ENCODE data around the gene CNOT9.
"Not testable (repeated sequence)": the region's sequence is repeated elsewhere in the genome, so short reads cannot be mapped to it uniquely, and the experiment has no call there.

Gene CNOT9, protein sequence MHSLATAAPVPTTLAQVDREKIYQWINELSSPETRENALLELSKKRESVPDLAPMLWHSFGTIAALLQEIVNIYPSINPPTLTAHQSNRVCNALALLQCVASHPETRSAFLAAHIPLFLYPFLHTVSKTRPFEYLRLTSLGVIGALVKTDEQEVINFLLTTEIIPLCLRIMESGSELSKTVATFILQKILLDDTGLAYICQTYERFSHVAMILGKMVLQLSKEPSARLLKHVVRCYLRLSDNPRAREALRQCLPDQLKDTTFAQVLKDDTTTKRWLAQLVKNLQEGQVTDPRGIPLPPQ

DNA sequence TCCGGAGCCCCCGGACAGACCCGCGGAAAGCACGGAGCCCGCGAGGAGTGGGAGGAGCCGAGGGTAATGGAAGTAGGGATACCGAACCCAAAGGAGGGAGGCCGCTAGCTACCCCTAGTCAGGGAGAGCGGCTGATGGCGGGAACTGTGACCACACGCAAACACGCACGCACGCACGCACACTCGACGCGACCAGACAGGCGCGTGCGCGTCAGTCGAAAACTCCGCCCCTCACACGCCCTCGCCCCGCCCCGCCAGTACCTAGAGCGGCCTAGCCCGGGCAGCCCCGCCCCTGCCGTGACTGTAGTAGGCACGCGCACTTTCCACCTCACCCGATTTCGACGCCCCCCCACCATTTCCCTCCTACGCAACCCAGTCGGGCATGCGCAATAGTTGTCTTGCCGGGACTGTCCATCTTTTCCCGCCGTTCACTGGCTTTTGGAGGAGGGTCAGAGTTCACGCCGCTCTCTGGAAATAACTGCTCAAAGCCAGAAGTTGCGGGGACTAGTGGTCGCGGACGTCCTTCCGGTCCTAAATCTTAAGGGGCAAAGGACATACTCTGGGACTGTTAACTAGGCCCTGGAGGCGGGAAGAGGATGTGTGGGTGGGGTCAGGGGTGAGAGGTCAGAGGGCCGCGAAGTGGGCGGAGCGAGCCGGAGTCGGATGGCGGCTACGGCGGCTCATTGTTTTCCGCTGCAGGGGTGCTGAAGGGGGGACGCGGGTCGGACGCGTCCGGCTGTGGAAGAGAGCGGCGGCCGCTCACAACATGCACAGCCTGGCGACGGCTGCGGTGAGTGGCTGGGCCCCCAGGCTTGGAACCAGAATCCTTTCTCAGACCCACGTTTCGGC lies at the start of gene CNOT9, which contains the start of gene USP37:
Gene CNOT9 (plus strand): TSS at position 650 of the 848 bp plus-strand sequence. CDS start 116 bp downstream, at position 766.
Gene USP37 (minus strand): TSS at position 162 of the 848 bp plus-strand sequence. CDS start 9,698 bp downstream, outside the sequence.
- peak; percentile 98 for DNase-seq (ENCODE audit: low read depth)

DNA sequence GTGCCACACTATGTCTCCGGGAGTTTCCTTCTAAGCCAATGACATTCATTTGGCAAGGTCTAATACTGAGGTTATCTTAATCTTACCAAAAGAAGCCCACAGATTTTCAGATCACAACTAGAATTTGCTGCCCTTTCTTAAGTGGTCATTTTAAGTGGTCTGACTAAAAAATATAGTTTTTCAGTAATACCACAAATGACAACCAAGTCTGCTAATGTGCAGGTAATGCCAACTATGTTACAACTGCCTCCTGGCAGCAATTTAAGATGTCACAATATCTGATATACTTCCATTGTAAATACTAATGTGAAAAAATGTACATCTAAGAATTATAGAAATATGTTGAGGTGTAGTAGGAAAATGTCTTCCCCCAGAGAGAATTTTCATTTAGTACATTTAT lies 49.8 kb upstream of the CNOT9 start:
- no peak for DNase-seq (ENCODE audit: low read depth)

DNA sequence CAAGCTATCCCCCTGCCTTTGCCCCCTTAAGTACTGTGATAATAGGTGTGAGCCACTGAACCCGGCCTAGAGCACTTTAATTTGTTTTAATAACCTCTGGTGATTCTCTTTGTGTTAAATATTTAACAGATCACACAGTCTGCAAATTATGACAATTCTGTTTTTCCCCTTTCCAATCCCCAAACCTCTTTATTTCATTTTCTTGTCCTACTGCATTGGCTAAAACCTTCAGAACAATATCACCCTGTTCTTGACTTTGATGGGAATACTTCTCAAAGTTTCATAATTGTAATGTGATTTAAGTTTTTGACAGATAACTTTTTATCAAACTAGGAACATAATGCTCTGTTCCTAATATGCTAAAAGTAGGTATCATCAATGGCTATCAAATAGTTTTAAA lies 45.0 kb upstream of the CNOT9 start:
- DNase-seq (ENCODE audit: low read depth), result no peak

DNA sequence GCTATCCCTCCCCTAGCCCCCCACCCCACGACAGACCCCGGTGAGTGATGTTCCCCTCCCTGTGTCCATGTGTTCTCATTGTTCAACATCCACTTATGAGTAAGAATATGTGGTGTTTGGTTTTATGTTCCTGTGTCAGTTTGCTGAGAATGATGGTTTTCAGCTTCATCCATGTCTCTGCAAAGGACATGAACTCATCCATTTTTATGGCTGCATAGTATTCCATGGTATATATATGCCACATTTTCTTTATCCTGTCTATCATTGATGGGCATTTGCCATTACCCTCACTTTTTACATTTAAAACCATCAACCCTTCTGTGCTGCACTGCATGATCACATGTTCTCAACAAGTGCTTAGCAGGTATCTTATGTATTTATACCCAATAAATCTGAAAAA lies 40.2 kb upstream of the CNOT9 start:
- not testable (repeated sequence) for DNase-seq (ENCODE audit: low read depth)

DNA sequence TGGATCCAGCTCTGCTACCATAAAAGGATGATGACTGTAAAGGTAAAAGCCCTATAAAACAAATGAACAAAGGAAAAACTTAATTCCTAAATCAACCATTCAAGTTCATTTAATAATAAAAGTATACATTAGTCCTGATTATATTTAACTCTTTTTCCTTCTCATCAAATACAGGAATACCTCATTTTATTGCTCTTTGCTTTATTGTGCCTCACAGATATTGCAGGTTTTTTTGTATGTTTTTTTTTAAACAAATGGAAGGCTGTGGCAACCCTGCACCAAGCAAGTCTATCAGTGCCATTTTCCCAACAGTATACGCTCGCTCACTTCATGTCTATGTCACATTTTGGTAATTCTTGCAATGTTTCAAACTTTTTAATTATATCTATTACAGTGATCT lies 38.6 kb upstream of the CNOT9 start:
- DNase-seq (ENCODE audit: low read depth), result no peak

DNA sequence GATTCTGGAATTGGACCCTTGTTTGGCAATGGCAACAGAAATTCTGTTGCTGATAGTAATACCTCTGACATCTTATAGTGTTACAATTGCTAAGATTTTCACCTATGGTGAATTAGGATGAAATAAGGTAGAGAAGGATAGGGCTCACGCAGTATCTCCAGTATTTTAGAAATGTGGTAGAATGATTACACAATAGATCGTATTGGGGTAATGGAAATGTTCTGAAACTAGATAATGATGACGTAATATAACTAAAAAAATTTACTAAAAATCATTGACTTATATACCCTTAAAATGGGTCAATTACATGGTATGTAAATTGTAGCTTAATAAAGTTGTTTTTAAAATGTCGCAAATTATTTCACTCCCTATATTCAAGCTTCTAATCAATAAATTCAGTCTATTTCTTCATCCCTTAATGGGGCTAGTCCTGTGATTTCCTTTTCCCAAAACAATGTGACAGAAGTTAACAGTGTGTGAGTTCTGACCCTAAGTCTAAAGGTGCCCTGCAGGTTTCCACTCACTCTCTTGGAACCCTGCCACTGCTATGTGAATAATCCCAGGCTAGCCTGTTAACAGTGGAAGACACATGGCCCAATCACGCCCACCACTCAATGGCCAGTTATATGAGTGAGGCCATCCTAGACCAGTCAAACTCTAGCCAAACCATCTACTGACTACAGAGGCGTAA lies 31.7 kb upstream of the CNOT9 start:
- peak; percentile 3 for DNase-seq (ENCODE audit: low read depth)

GRCh38 chr2:218540015-218540414 lies 28.6 kb upstream of the CNOT9 start:
- DNase-seq (ENCODE audit: low read depth), result peak; percentile 59

GRCh38 chr2:218546012-218546411 lies 22.6 kb upstream of the CNOT9 start:
- no peak for DNase-seq (ENCODE audit: low read depth)

- DNase-seq (ENCODE audit: low read depth), result no peak
Observed at GRCh38 chr2:218547511-218547910, 21.1 kb upstream of the CNOT9 start.

DNA sequence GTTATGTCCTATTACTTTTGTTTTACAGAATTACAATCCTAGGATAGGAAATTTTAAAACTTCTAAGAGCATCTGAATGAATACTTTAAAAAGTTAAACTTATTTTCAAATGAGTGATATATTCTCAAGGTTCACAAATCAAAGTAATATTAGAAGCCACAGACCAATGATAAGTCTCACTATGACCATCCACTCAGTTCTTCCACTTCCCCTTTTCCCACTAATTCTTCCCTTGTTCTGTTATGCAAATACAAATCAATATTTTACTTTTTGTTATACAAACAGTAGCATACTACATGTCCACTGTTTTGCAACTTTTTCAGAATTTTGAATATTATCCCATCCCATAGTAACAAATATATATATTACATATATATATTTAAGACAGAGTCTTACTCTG lies 20.7 kb upstream of the CNOT9 start:
- DNase-seq (ENCODE audit: low read depth), result no peak

- not testable (repeated sequence) for DNase-seq (ENCODE audit: low read depth)
Observed at GRCh38 chr2:218554225-218554624, 14.4 kb upstream of the CNOT9 start.

GRCh38 chr2:218555527-218555926 lies 13.1 kb upstream of the CNOT9 start:
- no peak for DNase-seq (ENCODE audit: low read depth)

GRCh38 chr2:218557941-218558340 lies 10.7 kb upstream of the CNOT9 start:
- DNase-seq (ENCODE audit: low read depth), result no peak

- DNase-seq (ENCODE audit: low read depth), result no peak
Observed at GRCh38 chr2:218558986-218559385, 9.7 kb upstream of the CNOT9 start.

- no peak for DNase-seq (ENCODE audit: low read depth)
Observed at GRCh38 chr2:218564056-218564455, 4.6 kb upstream of the CNOT9 start.

DNA sequence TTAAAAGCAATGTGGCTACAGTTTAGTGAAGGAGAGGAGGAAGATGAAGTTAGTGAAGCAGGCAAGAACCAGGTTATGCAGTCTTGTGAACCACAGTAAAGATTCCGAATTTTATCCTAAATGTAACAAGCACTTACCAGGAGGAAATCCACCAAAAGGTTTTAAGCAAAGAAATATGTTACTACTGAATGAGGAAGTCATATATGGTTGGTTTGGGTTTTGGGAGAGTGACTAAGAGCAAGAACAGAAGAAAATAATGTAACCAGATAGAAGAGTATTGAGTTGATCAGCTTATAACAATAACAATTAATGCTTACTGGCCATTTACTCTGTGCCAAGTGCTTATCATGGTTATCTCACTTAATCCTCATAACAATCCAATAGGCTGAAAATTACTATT lies 2.3 kb upstream of the CNOT9 start:
- no peak for DNase-seq (ENCODE audit: low read depth)

GRCh38 chr2:218567797-218568189 lies 846 bp upstream of the CNOT9 start:
- peak; percentile 6 for DNase-seq (ENCODE audit: low read depth)

DNA sequence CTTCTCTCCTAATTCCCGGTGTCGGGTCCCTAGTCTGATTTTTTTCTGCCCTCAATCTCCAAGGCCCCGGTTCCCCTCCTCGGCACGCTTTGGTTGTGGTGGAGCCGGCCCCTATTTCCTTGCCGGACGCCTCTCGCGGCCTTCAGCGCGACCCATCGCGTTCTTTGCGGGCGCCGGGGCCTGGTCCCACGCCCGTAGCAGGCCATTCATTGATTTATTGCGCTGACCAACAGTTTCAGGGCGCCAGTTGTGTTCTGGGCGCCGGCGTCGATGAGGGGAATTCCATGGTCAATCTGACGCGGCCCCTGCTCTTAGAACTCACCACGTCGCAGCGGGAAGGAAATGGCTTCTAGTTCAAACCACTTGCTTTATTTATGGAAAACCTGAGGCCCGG lies 396 bp downstream of the CNOT9 start:
- peak; percentile 84 for DNase-seq (ENCODE audit: low read depth)

- DNase-seq (ENCODE audit: low read depth), result peak; percentile 80
Observed at GRCh38 chr2:218569661-218570500, 1.2 kb downstream of the CNOT9 start.

DNA sequence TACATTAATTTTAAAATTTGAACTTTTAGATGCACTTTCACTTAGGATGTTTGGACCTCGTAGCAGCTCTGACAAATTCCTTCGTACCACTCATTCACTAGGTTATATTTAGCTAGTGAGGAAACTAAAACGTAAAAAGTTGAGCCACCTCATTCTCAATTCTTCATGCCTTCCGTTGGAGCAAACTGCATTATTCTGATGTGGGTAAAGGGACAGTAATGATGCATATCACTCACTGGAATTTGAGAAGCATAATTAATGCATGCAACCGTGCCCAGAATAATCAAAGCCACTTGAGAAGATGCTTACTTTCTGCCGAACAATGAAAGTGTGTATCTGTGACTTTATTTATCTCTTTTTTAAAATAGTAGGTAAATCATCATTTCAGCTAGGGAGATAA lies 2.2 kb downstream of the CNOT9 start:
- DNase-seq (ENCODE audit: low read depth), result peak; percentile 48

GRCh38 chr2:218576854-218577253 lies 8.2 kb downstream of the CNOT9 start:
- no peak for DNase-seq (ENCODE audit: low read depth)

Data from iris pigment epithelial cell (primary cell).